GM12878 (cell line): ENCODE measurements around the gene RSKR. TPM values are rescaled to one million over a fixed set of nuclear protein-coding genes. Genes with fewer than 3 reads are reported as not detected.

Source experiments
- ATAC-seq: fragments of 200-7000 bp; cut with Tn5 transposase; 3 replicates; pipeline ENCODE4 v1.9.1; 2020; ENCODE audit warnings: mild to moderate bottlenecking, moderate library complexity
- BruUV-seq: library from RNA; stranded (reverse); fragments of 400-500 nt; replicated peaks from 2 replicates; lab custom pipeline; 2021; lab: Mats Ljungman, UMichigan
- CTCF ChIA-PET: fragments of 300-600 bp; sonication (Branson Sonifier 250); formaldehyde crosslinking; extraction: SDS; loops from one replicate; lab custom pipeline; 2021; ENCODE audit warnings: inconsistent platforms; lab: Yijun Ruan, JAX
- POLR2A ChIA-PET: fragments of 350-600 bp; formaldehyde crosslinking; extraction: SDS; loops from one replicate; lab custom pipeline; 2021; ENCODE audit warnings: inconsistent platforms; lab: Charles Lee
- RAD21 ChIA-PET: fragments of 300-600 bp; sonication (Branson Sonifier 250); formaldehyde crosslinking; loops from one replicate; lab custom pipeline; 2023; ENCODE audit warnings: antibody characterized with exemption; ENCODE audit not compliant: unreplicated experiment; lab: Charles Lee
- SMC1A ChIA-PET: fragments of 300-600 bp; sonication (Branson Sonifier 250); formaldehyde crosslinking; loops from one replicate; lab custom pipeline; 2023; ENCODE audit not compliant: unreplicated experiment, uncharacterized antibody; lab: Charles Lee
- DNase-seq: peaks from one replicate; pipeline ENCODE4 v3.0.0-alpha.2; 2011; ENCODE audit warnings: low read depth, low spot score
- FAIRE-seq: peaks from 3 replicates; lab custom pipeline; 2011; peaks lifted over from hg19 to GRCh38; lab: Jason Lieb, UNC
- H2AFZ ChIP-seq: 2 replicates; pipeline ENCODE4 v1.6.0; 2011; ENCODE audit warnings: low read depth, low read length, control low read depth; ENCODE audit not compliant: control insufficient read depth
- H3K27ac ChIP-seq: 2 replicates; pipeline ENCODE4 v1.5.1; 2011; ENCODE audit warnings: control low read depth; ENCODE audit not compliant: control insufficient read depth, insufficient read depth
- H3K27me3 ChIP-seq, 2 experiments: replicated peaks in 1 of 2; 2 replicates each; pipeline versions ENCODE4 v1.6.0 to v1.6.1; 2011; ENCODE audit warnings: low read length in 1 of 2; ENCODE audit not compliant: control insufficient read depth in 2 of 2, insufficient read depth in 2 of 2
- H3K36me3 ChIP-seq, 2 experiments: 2 replicates each; pipeline ENCODE4 v1.5.1; 2011; ENCODE audit warnings: low read length in 1 of 2; ENCODE audit not compliant: control insufficient read depth in 2 of 2, insufficient read depth in 2 of 2
- H3K4me1 ChIP-seq: 2 replicates; pipeline ENCODE4 v1.6.1; 2011; ENCODE audit warnings: mild to moderate bottlenecking, low read length, moderate library complexity, mixed read lengths; ENCODE audit not compliant: control insufficient read depth, insufficient read depth
- H3K4me2 ChIP-seq: 2 replicates; pipeline ENCODE4 v1.6.0; 2011; ENCODE audit warnings: control low read depth; ENCODE audit not compliant: control insufficient read depth, insufficient read depth
- H3K4me3 ChIP-seq: fragments of 200-600 bp; sonication (generic); 2 replicates; pipeline ENCODE4 v1.5.1; 2016
- H3K79me2 ChIP-seq: 2 replicates; pipeline ENCODE4 v1.6.0; 2011; ENCODE audit warnings: low read length; ENCODE audit not compliant: control insufficient read depth, insufficient read depth
- H3K9ac ChIP-seq: 2 replicates; pipeline ENCODE4 v1.8.0; 2011; ENCODE audit warnings: low read length, control low read depth, mixed read lengths; ENCODE audit not compliant: control insufficient read depth, insufficient read depth
- H3K9me3 ChIP-seq: replicated peaks from 3 replicates; pipeline ENCODE4 v1.5.1; 2011; ENCODE audit warnings: mild to moderate bottlenecking, low read length; ENCODE audit not compliant: control insufficient read depth, insufficient read depth
- H4K20me1 ChIP-seq: 2 replicates; pipeline ENCODE4 v1.6.0; 2011; ENCODE audit not compliant: control insufficient read depth, insufficient read depth
- BCLAF1 ChIP-seq: fragments of 450-650 bp; IDR thresholded peaks from 2 replicates; pipeline ENCODE4 v1.6.1; 2017; ENCODE audit warnings: antibody characterized with exemption, mild to moderate bottlenecking, moderate library complexity
- CHD2 ChIP-seq: IDR thresholded peaks from 2 replicates; pipeline ENCODE4 v1.6.1; 2011; ENCODE audit warnings: low read depth, low read length, improper control_type of control experiment, borderline replicate concordance
- CREB1 ChIP-seq: IDR thresholded peaks from 2 replicates; pipeline ENCODE4 v1.6.1; 2012; ENCODE audit warnings: low read depth, mild to moderate bottlenecking, inconsistent platforms
- EED ChIP-seq: sonication (generic); IDR thresholded peaks from 2 replicates; pipeline ENCODE4 v1.6.1; 2016; ENCODE audit warnings: antibody characterized with exemption, low read depth
- ETV6 ChIP-seq, 2 experiments: fragments of 450-650 bp in 1 of 2; IDR thresholded peaks in 1 of 2; conservative IDR thresholded peaks in 1 of 2; 2 replicates each; pipeline ENCODE4 v1.6.1; 2014; ENCODE audit warnings: antibody characterized with exemption in 1 of 2, borderline replicate concordance in 1 of 2, low read depth in 1 of 2, mild to moderate bottlenecking in 1 of 2, moderate library complexity in 1 of 2
- NFYA ChIP-seq: IDR thresholded peaks from 2 replicates; pipeline ENCODE4 v1.6.1; 2011; ENCODE audit warnings: low read depth, mild to moderate bottlenecking, low read length, improper control_type of control experiment, borderline replicate concordance
- NFYB ChIP-seq: IDR thresholded peaks from 2 replicates; pipeline ENCODE4 v1.6.1; 2011; ENCODE audit warnings: low read depth, mild to moderate bottlenecking, low read length, improper control_type of control experiment, moderate library complexity; ENCODE audit not compliant: insufficient read depth
- NR2C1 ChIP-seq: fragments of 450-650 bp; IDR thresholded peaks from 2 replicates; pipeline ENCODE4 v1.6.1; 2017; ENCODE audit warnings: antibody characterized with exemption, mild to moderate bottlenecking, moderate library complexity
- RAD21 ChIP-seq: IDR thresholded peaks from 2 replicates; pipeline ENCODE4 v1.6.1; 2011; ENCODE audit warnings: mild to moderate bottlenecking, low read depth, low read length, moderate library complexity; ENCODE audit not compliant: insufficient read depth
- SMARCA5 ChIP-seq: fragments of 450-650 bp; IDR thresholded peaks from 2 replicates; pipeline ENCODE4 v1.6.1; 2017; ENCODE audit warnings: mild to moderate bottlenecking
- TARDBP ChIP-seq: IDR thresholded peaks from 2 replicates; pipeline ENCODE4 v1.6.1; 2016; ENCODE audit warnings: borderline replicate concordance
- TCF7 ChIP-seq: IDR thresholded peaks from 2 replicates; pipeline ENCODE4 v1.6.1; 2014; ENCODE audit warnings: antibody characterized with exemption, borderline replicate concordance
- WRNIP1 ChIP-seq: IDR thresholded peaks from 2 replicates; pipeline ENCODE4 v1.6.1; 2011; ENCODE audit warnings: low read depth, low read length, improper control_type of control experiment, borderline replicate concordance
- ZNF207 ChIP-seq: fragments of 450-650 bp; IDR thresholded peaks from 2 replicates; pipeline ENCODE4 v1.6.1; 2014; ENCODE audit warnings: antibody characterized with exemption, mild to moderate bottlenecking, borderline replicate concordance
- WGBS: methylation state at CpG from one replicate; pipeline ENCODE4 v1.1.6; 2016; ENCODE audit warnings: low lambda C conversion rate; ENCODE audit not compliant: insufficient replicate concordance, insufficient coverage; ENCODE audit errors: missing lambda C conversion rate; 5-methylcytosine and 5-hydroxymethylcytosine counted together
- in situ Hi-C: fragments of 300-500 bp; cut with MboI; formaldehyde crosslinking; loops from 9 replicates; pipeline ENCODE4 v1.14.3; 2018; ENCODE audit warnings: mixed read lengths
- intact Hi-C: fragments of 100-400 bp; cut with micrococcal nuclease; formaldehyde crosslinking; loops from one replicate; pipeline ENCODE4 v1.14.2; 2022; ENCODE audit not compliant: unreplicated experiment
- polyA plus RNA-seq, 11 experiments: library from polyadenylated mRNA; depleted of rRNA in 4 of 11; unstranded in 6 of 11; stranded (reverse) in 5 of 11; fragments of >200 nt; fragmentation: Nextera tagmentation in 4 of 11; fragmentation: Illumina TruSeq in 1 of 11; extraction: Ambion mirVana in 4 of 11; extraction: Trizol in 1 of 11; gene quantifications; 1 replicate in 1 of 11; 2 replicates in 10 of 11; pipeline versions ENCODE4 v1.2.1 to v1.2.3, GENCODE V29; 2011 to 2016; ENCODE audit warnings: inconsistent platforms in 2 of 11, missing spikeins in 2 of 11, low read depth in 1 of 11
- total RNA-seq, 4 experiments: library from RNA; depleted of rRNA in 3 of 4; stranded (reverse); fragments of >200 nt in 3 of 4; fragmentation: Illumina TruSeq in 1 of 4; extraction: Trizol in 1 of 4; gene quantifications; 2 replicates each; pipeline versions ENCODE4 v1.2.1 to v1.2.3, GENCODE V29; 2013 to 2021
- TF ChIP-seq, protein P1 (sequence below): IDR thresholded peaks from 2 replicates; pipeline ENCODE4 v1.6.1; 2012; ENCODE audit warnings: low read length, inconsistent platforms
- TF ChIP-seq, protein P2 (sequence below): fragments of 450-650 bp; IDR thresholded peaks from 2 replicates; pipeline ENCODE4 v1.6.1; 2016; ENCODE audit warnings: mild to moderate bottlenecking, moderate library complexity, borderline replicate concordance

Gene RSKR
- total and polyA plus RNA-seq, 10 of the 15 experiments (the other 5 are each of a cell fraction or from before 2014, with no cell fraction given): 0.52 to 22.4 (median 8.7) TPM

DNA sequence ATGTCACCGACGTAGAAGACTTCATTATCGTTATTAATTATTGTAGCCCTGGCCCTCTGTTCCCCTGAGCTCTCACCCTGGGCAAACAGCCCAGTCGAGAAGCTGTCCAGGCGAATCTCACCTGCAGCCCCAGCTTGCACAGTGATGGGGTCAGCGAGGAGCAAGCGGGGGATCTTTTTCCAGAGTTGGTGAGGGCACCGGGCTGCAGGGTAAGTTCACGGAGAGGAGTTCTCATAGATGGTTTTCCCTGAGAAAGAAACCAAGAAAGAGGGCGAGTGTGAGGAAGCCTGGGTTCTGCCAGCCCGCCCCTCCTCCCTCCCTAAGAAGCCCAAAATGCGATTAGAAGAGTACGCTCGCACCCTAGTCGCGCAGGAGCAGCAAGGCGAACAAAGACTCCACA is 15.6 kb downstream of the RSKR start:
- H3K27ac ChIP-seq: peak overlapping the region; percentile 94
- no peak for FAIRE-seq
- ChIA-PET CTCF (interaction anchor here (0.6 to 5.9 kb wide), 12 partner anchors 13 to 129 kb away, joined by 3 to 51 read pairs (median 5); partner anchors contain the start of genes ALDOC and RSKR), RAD21 (interaction anchor here (0.8 to 2.9 kb wide), 3 partner anchors 11 to 27 kb away, joined by 4 to 24 read pairs (median 4); partner anchors contain the start of genes ALDOC and PIGS), POLR2A (interaction anchor here (0.9 to 5.4 kb wide), 15 partner anchors 9 to 121 kb away, joined by 3 to 56 read pairs (median 4); partner anchors contain the start of genes ALDOC, PIGS, PROCA1 and RPL23A), SMC1A (interaction anchor here (1.0 to 2.9 kb wide), 8 partner anchors 16 to 351 kb away, joined by 3 to 25 read pairs (median 8); partner anchors contain the start of genes ALDOC, PIGS and UNC119)
- 2% methylated on average over 17 of the region's 17 CpGs for WGBS
- H4K20me1 ChIP-seq: no peaks in the 10 kb centered on the region
- peak overlapping the region; percentile 95 for H3K4me2 ChIP-seq
- peaks cover 0 to 4% of the 10 kb centered on the region in 2 experiments; a peak in 1 of 4 replicates for H3K36me3 ChIP-seq
- H3K4me3 ChIP-seq: peak overlapping the region; percentile 98
- in situ Hi-C loops (no loop called here), intact Hi-C loops (loop anchor here (2.0 kb wide), 3 partner anchors 22 to 50 kb away; partner anchors contain the start of genes ALDOC and BLTP2)
- DNase-seq: no peak
- peaks cover 5% of the 10 kb centered on the region for H3K4me1 ChIP-seq
- peaks cover 21% of the 10 kb centered on the region for H3K79me2 ChIP-seq
- BruUV-seq: TSS peak; percentile 75
- H3K27me3 ChIP-seq: no peaks in the 10 kb centered on the region
- peak overlapping the region; percentile 82 for H2AFZ ChIP-seq
- no peaks in the 10 kb centered on the region for H3K9me3 ChIP-seq
- H3K9ac ChIP-seq: peak overlapping the region; percentile 97
- peak; percentile 3; the same call in 2 of the 3 replicates for ATAC-seq
- TF ChIP-seq NFYB (no peak), TARDBP (no peak), CREB1 (no peak), CHD2 (no peak), SMARCA5 (no peak), TCF7 (no peak), NR2C1 (no peak), EED (no peak), NFYA (no peak), ZNF207 (no peak), RAD21 (no peak), WRNIP1 (no peak), BCLAF1 (no peak), ETV6 (conservative IDR thresholded peaks at IDR 0.05 in 1 of 2, IDR thresholded peaks at IDR 0.05 in 1 of 2; ENCODE audit: borderline replicate concordance in 1 of 2, low read depth in 1 of 2) (no peak)
- TF ChIP-seq, protein P1, sequence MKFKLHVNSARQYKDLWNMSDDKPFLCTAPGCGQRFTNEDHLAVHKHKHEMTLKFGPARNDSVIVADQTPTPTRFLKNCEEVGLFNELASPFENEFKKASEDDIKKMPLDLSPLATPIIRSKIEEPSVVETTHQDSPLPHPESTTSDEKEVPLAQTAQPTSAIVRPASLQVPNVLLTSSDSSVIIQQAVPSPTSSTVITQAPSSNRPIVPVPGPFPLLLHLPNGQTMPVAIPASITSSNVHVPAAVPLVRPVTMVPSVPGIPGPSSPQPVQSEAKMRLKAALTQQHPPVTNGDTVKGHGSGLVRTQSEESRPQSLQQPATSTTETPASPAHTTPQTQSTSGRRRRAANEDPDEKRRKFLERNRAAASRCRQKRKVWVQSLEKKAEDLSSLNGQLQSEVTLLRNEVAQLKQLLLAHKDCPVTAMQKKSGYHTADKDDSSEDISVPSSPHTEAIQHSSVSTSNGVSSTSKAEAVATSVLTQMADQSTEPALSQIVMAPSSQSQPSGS: no peak
- TF ChIP-seq, protein P2, sequence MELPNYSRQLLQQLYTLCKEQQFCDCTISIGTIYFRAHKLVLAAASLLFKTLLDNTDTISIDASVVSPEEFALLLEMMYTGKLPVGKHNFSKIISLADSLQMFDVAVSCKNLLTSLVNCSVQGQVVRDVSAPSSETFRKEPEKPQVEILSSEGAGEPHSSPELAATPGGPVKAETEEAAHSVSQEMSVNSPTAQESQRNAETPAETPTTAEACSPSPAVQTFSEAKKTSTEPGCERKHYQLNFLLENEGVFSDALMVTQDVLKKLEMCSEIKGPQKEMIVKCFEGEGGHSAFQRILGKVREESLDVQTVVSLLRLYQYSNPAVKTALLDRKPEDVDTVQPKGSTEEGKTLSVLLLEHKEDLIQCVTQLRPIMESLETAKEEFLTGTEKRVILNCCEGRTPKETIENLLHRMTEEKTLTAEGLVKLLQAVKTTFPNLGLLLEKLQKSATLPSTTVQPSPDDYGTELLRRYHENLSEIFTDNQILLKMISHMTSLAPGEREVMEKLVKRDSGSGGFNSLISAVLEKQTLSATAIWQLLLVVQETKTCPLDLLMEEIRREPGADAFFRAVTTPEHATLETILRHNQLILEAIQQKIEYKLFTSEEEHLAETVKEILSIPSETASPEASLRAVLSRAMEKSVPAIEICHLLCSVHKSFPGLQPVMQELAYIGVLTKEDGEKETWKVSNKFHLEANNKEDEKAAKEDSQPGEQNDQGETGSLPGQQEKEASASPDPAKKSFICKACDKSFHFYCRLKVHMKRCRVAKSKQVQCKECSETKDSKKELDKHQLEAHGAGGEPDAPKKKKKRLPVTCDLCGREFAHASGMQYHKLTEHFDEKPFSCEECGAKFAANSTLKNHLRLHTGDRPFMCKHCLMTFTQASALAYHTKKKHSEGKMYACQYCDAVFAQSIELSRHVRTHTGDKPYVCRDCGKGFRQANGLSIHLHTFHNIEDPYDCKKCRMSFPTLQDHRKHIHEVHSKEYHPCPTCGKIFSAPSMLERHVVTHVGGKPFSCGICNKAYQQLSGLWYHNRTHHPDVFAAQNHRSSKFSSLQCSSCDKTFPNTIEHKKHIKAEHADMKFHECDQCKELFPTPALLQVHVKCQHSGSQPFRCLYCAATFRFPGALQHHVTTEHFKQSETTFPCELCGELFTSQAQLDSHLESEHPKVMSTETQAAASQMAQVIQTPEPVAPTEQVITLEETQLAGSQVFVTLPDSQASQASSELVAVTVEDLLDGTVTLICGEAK: no peak
